ENCODE results near the gene PHOSPHO1.
"Not testable (repeated sequence)": the region's sequence is repeated elsewhere in the genome, so short reads cannot be mapped to it uniquely, and the experiment has no call there.

PHOSPHO1 gene

DNA sequence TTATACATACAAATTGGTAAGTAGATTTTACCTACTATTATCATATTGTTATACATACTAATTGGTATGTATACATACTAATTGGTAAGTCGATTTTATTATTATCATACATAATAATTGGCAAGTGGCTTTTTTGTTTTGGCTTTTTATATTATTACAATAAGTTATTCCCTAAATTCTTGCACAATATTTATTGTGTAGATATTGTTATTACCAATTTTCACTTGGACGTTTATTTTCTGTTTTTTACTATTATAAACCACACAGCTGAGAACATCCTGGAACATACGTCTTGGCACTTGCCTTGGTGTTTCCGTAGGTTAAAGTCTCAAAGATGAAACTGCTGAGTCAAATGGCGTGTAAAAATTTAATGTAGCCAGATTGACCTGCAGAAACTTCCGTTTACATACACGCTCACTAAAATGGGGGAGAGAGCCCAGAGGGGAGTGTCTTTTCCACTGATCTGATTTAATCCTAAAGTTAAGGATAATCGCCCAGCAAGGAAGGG lies 39.1 kb downstream of the PHOSPHO1 start:
- DNase-seq: no peak

DNA sequence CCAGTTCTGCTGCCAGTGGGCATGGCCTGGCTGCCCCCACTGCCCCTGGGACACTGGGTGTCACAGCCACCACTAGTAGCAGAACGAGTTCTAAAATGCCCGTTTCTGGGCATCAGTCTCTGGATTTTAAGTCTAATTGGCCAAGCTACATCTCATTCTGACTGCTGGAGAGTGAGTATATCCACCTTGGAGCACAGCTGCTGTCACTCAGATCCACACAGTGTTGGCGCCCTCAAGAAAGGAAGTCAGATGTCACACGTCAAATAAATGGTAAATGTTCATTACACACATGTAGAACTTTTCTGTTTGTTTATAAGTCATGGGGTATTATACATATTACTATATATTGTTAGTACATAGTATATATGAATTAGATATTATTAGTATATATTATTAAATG lies 39.7 kb downstream of the PHOSPHO1 start:
- DNase-seq: no peak

DNA sequence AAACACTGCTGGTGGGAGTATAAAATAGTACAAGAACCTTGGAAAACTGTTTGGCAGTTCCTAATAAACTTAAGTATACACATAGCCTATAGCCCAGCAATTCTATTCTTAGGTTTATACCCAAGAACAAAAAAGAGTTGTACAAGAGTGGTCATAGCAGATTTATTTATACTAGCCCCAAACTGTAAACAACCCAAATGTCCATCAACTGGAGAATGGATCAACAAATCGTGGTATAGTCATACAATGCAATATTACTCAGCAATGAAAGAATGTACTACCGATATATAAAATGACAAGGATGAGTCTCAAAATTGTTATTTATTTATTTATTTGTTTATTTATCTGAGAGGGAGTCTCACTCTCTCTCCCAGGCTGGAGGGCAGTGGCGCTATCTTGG lies 43.3 kb downstream of the PHOSPHO1 start:
- DNase-seq: no peak

DNA sequence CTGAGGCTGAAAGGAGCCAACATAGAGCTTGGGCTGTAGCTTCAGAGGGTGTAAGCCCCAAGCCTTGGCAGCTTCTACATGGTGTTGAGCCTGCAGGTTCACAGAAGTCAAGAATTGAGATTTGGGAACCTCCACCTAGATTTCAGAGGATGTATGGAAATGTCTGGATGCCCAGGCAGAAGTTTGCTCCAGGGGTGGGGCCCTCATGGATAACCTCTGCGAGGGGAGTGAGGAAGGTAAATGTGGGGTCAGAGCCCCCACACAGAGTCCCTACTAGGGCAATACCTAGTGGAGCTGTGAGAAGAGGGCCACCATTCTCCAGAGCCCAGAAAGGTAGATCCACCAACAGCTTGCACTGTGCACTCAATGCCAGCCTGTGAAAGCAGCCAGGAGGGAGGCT lies 45.2 kb downstream of the PHOSPHO1 start:
- not testable (repeated sequence) for DNase-seq

DNA sequence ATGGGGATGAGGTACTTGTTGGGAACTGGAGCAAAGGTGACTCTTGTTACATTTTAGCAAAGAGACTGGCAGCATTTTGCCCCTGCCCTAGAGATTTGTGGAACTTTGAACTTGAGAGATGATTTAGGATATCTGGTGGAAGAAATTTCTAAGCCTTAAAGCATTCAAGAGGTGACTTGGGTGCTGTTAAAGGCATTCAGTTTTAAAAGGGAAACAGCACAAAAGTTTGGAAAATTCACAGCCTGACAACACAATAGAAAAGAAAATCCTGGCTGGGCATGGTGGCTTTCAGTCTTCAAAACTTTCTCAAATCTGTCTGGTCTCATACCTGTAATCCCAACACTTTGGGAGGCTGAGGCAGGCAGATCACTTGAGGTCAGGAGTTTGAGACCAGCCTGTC lies 46.1 kb downstream of the PHOSPHO1 start:
- not testable (repeated sequence) for DNase-seq

DNA sequence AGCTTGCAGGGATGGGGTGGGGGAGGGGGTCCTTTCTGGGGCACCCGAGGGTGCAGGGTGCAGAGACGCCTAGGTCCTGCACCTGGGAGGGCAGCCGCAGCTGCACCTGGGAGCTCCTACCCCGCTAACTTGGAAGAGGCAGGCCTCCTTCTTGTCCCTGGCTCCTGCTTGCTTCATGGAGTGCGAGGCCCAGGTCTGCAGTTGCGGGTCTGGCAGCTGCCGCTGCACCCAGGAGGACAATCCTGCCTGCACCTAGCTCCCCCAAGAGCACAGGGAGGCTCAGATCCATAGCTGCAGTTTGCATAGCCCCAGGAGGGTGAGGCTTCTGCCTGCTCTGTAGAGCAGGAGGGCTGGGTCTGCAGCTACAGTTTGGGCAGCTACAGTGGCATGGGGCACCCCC lies 46.8 kb downstream of the PHOSPHO1 start:
- DNase-seq: no peak

DNA sequence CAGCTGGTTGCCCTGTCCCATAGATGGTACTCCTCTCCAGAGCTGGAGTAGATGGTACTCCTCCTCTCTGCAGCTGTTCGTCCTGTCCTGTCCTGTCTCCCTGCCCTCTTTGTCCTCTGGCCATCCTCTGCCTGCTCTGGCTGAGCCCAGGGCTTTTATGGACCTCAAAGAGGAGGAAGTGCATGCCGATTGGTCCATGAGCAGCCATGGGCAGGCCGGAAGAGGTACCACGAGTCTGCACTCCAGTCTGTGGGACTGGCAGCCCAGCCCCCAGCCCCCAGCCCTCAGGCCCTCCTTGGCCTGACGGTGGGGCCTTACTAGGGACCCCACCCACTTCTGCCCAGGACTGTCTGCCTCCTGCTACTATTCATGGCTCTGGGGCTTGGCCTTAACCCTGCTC lies 47.2 kb downstream of the PHOSPHO1 start:
- DNase-seq: no peak

DNA sequence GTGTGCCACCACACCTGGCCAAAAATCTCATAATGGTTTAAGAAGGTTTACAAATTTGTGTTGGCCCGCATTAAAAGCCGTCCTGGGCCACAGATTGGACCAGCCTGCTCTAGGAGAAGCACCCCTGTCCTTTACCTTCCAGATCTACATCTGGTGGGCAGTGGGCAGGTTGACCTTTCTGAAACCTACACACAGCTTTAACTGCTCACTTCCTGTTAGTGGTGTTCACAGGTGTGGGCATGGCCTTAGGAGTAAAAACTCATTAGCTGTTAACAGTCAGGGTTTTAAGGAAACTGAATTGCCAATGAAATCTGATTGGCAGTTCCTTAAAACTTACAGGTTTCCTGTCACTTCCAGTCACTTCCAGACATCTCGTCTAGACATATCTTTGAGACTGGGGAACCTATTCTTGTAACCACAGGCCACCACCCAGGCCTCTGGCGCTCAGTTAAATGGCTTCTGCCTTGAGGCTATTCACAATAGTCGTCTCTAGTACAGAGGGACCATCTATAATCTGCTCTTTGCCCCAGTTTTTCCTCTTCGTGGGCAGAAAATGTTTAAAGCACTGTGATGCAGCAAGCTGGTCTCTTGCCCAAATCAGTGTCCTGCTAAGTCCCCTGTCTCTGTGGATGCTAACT lies 49.5 kb downstream of the PHOSPHO1 start:
- no peak for DNase-seq

DNA sequence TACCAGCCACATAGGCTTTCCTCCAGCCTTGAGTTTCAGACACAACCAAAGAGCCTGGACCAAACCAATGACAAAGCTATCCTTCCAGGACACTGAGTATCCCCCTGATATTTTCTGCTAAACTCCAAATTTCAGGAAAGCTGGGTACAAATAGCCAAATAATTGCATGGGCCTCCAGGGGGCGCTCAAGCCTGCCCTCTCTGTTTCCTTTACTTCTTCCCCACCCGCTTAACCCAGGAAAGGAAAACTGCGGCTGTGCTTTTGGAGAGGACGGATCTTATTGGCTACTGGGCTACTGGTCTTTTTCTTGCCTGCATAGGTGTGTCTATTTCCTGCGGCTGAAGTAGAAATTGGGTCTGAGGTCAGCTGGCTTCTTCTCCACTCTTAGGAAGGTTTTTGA lies 50.3 kb downstream of the PHOSPHO1 start:
- no peak for DNase-seq

DNA sequence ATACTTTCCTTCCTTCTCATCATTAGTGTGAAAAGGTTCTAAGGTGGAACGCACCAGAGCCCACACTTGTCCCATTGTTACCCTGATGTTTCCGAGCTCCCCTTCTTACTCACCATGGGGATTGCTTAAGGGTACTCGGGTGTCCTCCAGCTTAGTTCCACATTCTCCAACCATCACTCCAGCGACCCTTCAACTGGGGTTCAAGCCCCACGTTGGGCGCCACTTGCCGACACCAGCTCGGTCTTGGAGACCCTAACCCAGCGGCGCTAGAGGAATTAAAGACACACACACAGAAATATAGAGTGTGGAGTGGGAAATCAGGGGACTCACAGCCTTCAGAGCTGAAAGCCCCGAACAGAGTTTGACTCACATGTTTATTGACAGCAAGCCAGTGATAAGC lies 54.6 kb downstream of the PHOSPHO1 start:
- not testable (repeated sequence) for DNase-seq
